Ovary (tissue), 9 donors: ENCODE data around the gene MCM6. TPM values are rescaled to one million over a fixed set of nuclear protein-coding genes. Genes with fewer than 3 reads are reported as not detected.

Source experiments
- DNase-seq, 5 donors: peaks; one replicate each; pipeline ENCODE4 v3.0.0-alpha.2; 2019 to 2020
- H3K27ac ChIP-seq, 2 donors: fragments of 200-600 bp; one replicate each; pipeline versions ENCODE4 v1.5.1 to v1.8.0; 2019 to 2022
- H3K27me3 ChIP-seq: fragments of 200-600 bp; one replicate; pipeline ENCODE4 v1.8.0; 2022
- H3K36me3 ChIP-seq: fragments of 200-600 bp; sonication (generic); one replicate; pipeline ENCODE4 v1.5.1; 2019
- H3K4me1 ChIP-seq: one replicate; pipeline ENCODE4 v1.8.1; 2013; ENCODE audit warnings: mild to moderate bottlenecking, moderate library complexity; ENCODE audit not compliant: insufficient read depth
- H3K4me3 ChIP-seq: fragments of 200-600 bp; sonication (generic); one replicate; pipeline ENCODE4 v1.5.1; 2017
- H3K9me3 ChIP-seq, 2 donors: fragments of 200-600 bp in 1 of 2; sonication (generic) in 1 of 2; one replicate each; pipeline versions ENCODE4 v1.5.1 to v1.8.1; 2013 to 2019; ENCODE audit warnings: mild to moderate bottlenecking in 1 of 2, moderate library complexity in 1 of 2
- CTCF ChIP-seq, 3 donors: fragments of 450-650 bp in 2 of 3; fragments of 200-600 bp in 1 of 3; IDR thresholded peaks; one replicate each; pipeline versions ENCODE4 v1.5.1 to v1.8.0; 2016 to 2022; ENCODE audit warnings: antibody characterized with exemption in 3 of 3, mild to moderate bottlenecking in 1 of 3
- EP300 ChIP-seq: sonication (generic); formaldehyde crosslinking; IDR thresholded peaks from one replicate; pipeline ENCODE4 v1.6.1; 2017; ENCODE audit warnings: antibody characterized with exemption
- POLR2A ChIP-seq: fragments of 450-650 bp; IDR thresholded peaks from one replicate; pipeline ENCODE4 v1.6.1; 2017; ENCODE audit warnings: antibody characterized with exemption, mild to moderate bottlenecking, moderate library complexity
- WGBS, 3 donors: extraction: QIAGEN DNeasy Blood & Tissue Kit in 1 of 3; methylation state at CpG; one replicate each; pipeline versions ENCODE4 v1.1.5 to v1.1.7; 2013 to 2017; 5-methylcytosine and 5-hydroxymethylcytosine counted together
- intact Hi-C, 4 donors: fragments of 100-400 bp; cut with DNase I; formaldehyde crosslinking; loops; one replicate each; pipeline versions ENCODE4 v1.11.0 to v1.15.1; 2022 to 2023
- polyA plus RNA-seq, 2 donors: library from polyadenylated mRNA; stranded (reverse); fragments of 200-250 nt in 1 of 2; fragments of 350-450 nt in 1 of 2; fragmentation: Illumina TruSeq in 1 of 2; extraction: RNeasy Lipid Tissue Mini Kit (QIAGEN cat#74804) in 1 of 2; gene quantifications; one replicate each; pipeline ENCODE4 v1.2.3, GENCODE V29; 2013 to 2014
- total RNA-seq, 7 donors: library from RNA; depleted of rRNA in 2 of 7; stranded (reverse); fragments of >200 nt in 2 of 7; fragmentation: NEBNext Ultra II Directional in 3 of 7; extraction: Animal tissue kit (Norgen Biotek cat#: 25700) in 3 of 7; gene quantifications; one replicate each; pipeline versions ENCODE4 v1.1.0 to v1.2.4, GENCODE V29; 2016 to 2023
- donor health status: DM: no; HTN: no; CAD: no; lungs with moderate emphysema.
- donor health status: DM: no; HTN: no; CAD: no.
- donor health status: Bipolar disorder and iron deficiency.
- donor health status: DM: yes; HTN: yes; CAD: no.
- donor health status: DM: no; HTN: no; CAD: no.
- donor health status: DM: yes; HTN: yes; CAD: no.

The MCM6 gene
- total and polyA plus RNA-seq, 9 donors, result 7.2 to 20.1 (median 15.4) TPM

GRCh38 chr2:135903650-135904049 is 27.4 kb upstream of the MCM6 start:
- Histone ChIP-seq H3K9me3 (no peaks in the 10 kb centered on the region), H3K4me3 (no peak overlapping the region), H3K27ac (no peak overlapping the region), H3K27me3 (no peaks in the 10 kb centered on the region), H3K4me1 (no peaks in the 10 kb centered on the region), H3K36me3 (no peaks in the 10 kb centered on the region)
- intact Hi-C loops, result no loop called here
- DNase-seq, result no peak
- 75 to 81% (median 78%) methylated on average over 3 of the region's 3 CpGs for WGBS, 3 donors
- no peak for TF ChIP-seq CTCF (IDR thresholded peaks at IDR 0.05)
- no peak for TF ChIP-seq POLR2A
- no peak for TF ChIP-seq EP300

GRCh38 chr2:135899567-135899966 is 23.3 kb upstream of the MCM6 start:
- Histone ChIP-seq H3K36me3 (no peaks in the 10 kb centered on the region), H3K4me1 (no peaks in the 10 kb centered on the region), H3K9me3 (no peaks in the 10 kb centered on the region), H3K27ac (no peak overlapping the region), H3K27me3 (no peaks in the 10 kb centered on the region), H3K4me3 (no peak overlapping the region)
- intact Hi-C loops, result no loop called here
- WGBS, 3 donors, result 72 to 78% (median 74%) methylated on average over 4 of the region's 4 CpGs
- no peak for TF ChIP-seq POLR2A
- no peak for DNase-seq

- H3K36me3 ChIP-seq, result no peaks in the 10 kb centered on the region
- no peak for TF ChIP-seq POLR2A
- no peak for TF ChIP-seq CTCF (IDR thresholded peaks at IDR 0.05)
- no peak for TF ChIP-seq EP300
- no peaks in the 10 kb centered on the region for H3K27me3 ChIP-seq
- DNase-seq, result no peak
- H3K4me3 ChIP-seq, result no peak overlapping the region
- H3K9me3 ChIP-seq, result no peaks in the 10 kb centered on the region
- H3K27ac ChIP-seq, result no peak overlapping the region
- intact Hi-C loops, result no loop called here
- no peaks in the 10 kb centered on the region for H3K4me1 ChIP-seq
- 91 to 100% (median 95%) methylated on average over 3 of the region's 3 CpGs for WGBS, 3 donors
These were observed 22.1 kb upstream of the MCM6 start for GRCh38 chr2:135898234-135898786.

- Histone ChIP-seq H3K9me3 (no peaks in the 10 kb centered on the region), H3K27me3 (no peaks in the 10 kb centered on the region), H3K4me3 (no peak overlapping the region), H3K36me3 (no peaks in the 10 kb centered on the region), H3K27ac (no peak overlapping the region), H3K4me1 (no peaks in the 10 kb centered on the region)
- no peak for DNase-seq
- 83 to 88% (median 87%) methylated on average over 1 of the region's 1 CpG for WGBS, 3 donors
- no peak for TF ChIP-seq POLR2A
- TF ChIP-seq CTCF (IDR thresholded peaks at IDR 0.05), result no peak
- intact Hi-C loops, result no loop called here
These were observed 18.7 kb upstream of the MCM6 start for GRCh38 chr2:135894930-135895329.

GRCh38 chr2:135893374-135893794 is 17.1 kb upstream of the MCM6 start:
- TF ChIP-seq CTCF (IDR thresholded peaks at IDR 0.05), result no peak
- no peak for TF ChIP-seq POLR2A
- TF ChIP-seq EP300, result no peak
- no peak overlapping the region for H3K4me3 ChIP-seq
- H3K27ac ChIP-seq, result no peak overlapping the region
- H3K27me3 ChIP-seq, result no peaks in the 10 kb centered on the region
- no peaks in the 10 kb centered on the region for H3K4me1 ChIP-seq
- H3K9me3 ChIP-seq, result no peaks in the 10 kb centered on the region
- DNase-seq, result no peak
- intact Hi-C loops, result no loop called here
- WGBS, 3 donors, result 89 to 93% (median 90%) methylated on average over 2 of the region's 2 CpGs
- H3K36me3 ChIP-seq, result no peaks in the 10 kb centered on the region
